Nephron progenitor cell (in vitro differentiated cells): ENCODE measurements around the gene UBAC2.

Experiments
- DNase-seq: peaks from one replicate; pipeline ENCODE4 v3.0.0; 2021
- H3K27ac Mint-ChIP-seq: 2 replicates; pipeline ENCODE4 v1.8.0; 2021; ENCODE audit warnings: mild to moderate bottlenecking, moderate library complexity, mixed read lengths
- H3K27me3 Mint-ChIP-seq: 2 replicates; pipeline ENCODE4 v1.8.0; 2021; ENCODE audit warnings: mild to moderate bottlenecking, low read depth, mixed read lengths; ENCODE audit not compliant: poor library complexity
- H3K36me3 Mint-ChIP-seq: 2 replicates; pipeline ENCODE4 v1.8.0; 2021; ENCODE audit warnings: low read depth, mixed read lengths
- H3K4me1 Mint-ChIP-seq: 2 replicates; pipeline ENCODE4 v1.8.0; 2021; ENCODE audit warnings: mixed read lengths
- H3K4me3 Mint-ChIP-seq: 2 replicates; pipeline ENCODE4 v1.8.0; 2021; ENCODE audit warnings: mild to moderate bottlenecking, moderate library complexity, mixed read lengths
- H3K9me3 Mint-ChIP-seq: 2 replicates; pipeline ENCODE4 v1.8.0; 2021; ENCODE audit warnings: mild to moderate bottlenecking, moderate library complexity, mixed read lengths
- CTCF ChIP-seq: fragments of 200-600 bp; sonication (generic); IDR thresholded peaks from 2 replicates; pipeline ENCODE4 v1.5.0; 2021; ENCODE audit warnings: antibody characterized with exemption

UBAC2 gene

GRCh38 chr13:99431927-99432608, 231.4 kb downstream of the UBAC2 start:
- Mint-ChIP-seq H3K9me3 (peaks cover 29% of the 10 kb centered on the region), H3K36me3 (no peaks in the 10 kb centered on the region), H3K4me1 (peaks cover 22% of the 10 kb centered on the region), H3K27ac (peak overlapping the region; percentile 55), H3K27me3 (peaks cover 5% of the 10 kb centered on the region), H3K4me3 (peak overlapping the region; percentile 53)
- no peak for DNase-seq
- TF ChIP-seq CTCF = no peak

DNA sequence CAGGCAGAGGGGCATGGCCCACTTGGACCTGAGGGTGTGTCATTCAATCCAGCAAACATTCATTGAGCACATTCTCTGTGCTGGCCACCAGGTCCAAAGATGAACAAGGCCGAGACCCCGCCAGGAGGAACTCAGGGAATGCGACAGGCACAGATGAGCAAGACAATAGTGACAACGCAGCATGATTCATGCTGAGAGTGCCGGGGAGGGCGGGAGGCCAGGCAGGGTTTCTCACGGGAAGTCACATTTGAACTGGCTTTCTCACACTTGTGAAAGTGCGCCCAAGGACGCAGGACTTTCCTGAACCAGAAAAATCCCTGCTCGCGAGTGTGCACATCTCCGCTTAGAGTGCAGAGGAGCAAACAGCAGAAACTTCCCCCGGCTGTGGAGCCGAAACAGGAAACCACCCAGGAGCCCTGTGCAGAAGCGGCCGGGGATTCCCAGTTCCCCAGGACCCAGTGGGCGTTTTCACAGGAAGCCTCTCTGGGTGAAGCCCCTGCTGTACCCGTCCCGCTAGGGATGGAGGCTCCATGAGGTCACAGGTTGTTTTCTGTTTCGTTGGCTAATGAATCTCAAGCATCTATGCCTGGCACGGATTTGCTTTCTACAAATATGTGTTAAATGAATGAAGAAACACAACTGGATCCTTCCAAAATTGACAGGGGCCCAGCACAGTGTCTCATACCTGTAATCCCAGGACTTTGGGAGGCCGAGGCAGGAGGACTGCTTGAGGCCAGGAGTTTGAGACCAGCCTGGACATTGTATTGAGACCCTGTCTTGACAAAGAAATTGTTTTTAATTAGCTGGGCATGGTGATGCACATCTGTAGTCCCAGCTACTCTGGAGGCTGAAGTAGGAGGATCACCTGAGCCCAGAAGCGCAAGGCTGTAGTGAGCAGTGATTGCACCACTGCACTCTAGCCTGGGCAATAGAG, 232.2 kb downstream of the UBAC2 start:
- peaks cover 22% of the 10 kb centered on the region for H3K4me1 Mint-ChIP-seq
- DNase-seq = peak; percentile 51
- no peak for TF ChIP-seq CTCF
- peak overlapping the region; percentile 53 for H3K4me3 Mint-ChIP-seq
- no peaks in the 10 kb centered on the region for H3K36me3 Mint-ChIP-seq
- H3K27ac Mint-ChIP-seq = peak overlapping the region; percentile 55
- H3K9me3 Mint-ChIP-seq = peaks cover 26% of the 10 kb centered on the region
- peaks cover 7% of the 10 kb centered on the region for H3K27me3 Mint-ChIP-seq

GRCh38 chr13:99433543-99434075, 233.0 kb downstream of the UBAC2 start:
- Mint-ChIP-seq H3K4me3 (no peak overlapping the region), H3K27ac (no peak overlapping the region), H3K36me3 (no peaks in the 10 kb centered on the region), H3K27me3 (peaks cover 8% of the 10 kb centered on the region), H3K4me1 (peaks cover 22% of the 10 kb centered on the region), H3K9me3 (peaks cover 23% of the 10 kb centered on the region)
- no peak for DNase-seq
- no peak for TF ChIP-seq CTCF

DNA sequence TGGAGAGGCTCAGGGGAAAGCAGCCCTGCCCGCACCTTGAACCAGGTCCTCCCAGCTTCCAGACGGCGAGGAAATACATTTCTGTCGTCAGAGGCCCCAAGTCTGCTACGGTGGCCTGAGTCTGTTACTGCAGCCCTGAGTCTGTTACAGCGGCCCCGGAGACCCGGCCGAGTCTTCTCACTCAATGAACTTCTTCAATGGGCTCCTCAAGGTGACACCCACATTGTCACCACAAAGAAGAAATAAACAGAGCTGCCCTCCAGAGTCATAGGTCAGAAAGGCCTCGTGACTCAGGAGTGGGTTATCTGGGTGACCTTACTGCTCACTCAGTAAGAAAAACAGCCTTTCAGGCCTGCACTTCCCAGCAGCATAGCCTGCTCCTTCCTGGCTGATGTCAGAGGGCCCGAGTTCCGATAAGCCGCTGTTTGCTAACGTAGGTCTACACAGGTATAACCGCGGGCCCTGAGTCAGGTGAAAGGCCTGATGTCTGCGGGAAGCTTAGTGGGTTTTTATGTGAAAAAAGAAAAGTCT, 233.7 kb downstream of the UBAC2 start:
- H3K27me3 Mint-ChIP-seq = peaks cover 15% of the 10 kb centered on the region
- no peak overlapping the region for H3K27ac Mint-ChIP-seq
- DNase-seq = no peak
- H3K4me1 Mint-ChIP-seq = peaks cover 22% of the 10 kb centered on the region
- H3K9me3 Mint-ChIP-seq = peaks cover 22% of the 10 kb centered on the region
- TF ChIP-seq CTCF = no peak
- no peaks in the 10 kb centered on the region for H3K36me3 Mint-ChIP-seq
- H3K4me3 Mint-ChIP-seq = no peak overlapping the region

- H3K27me3 Mint-ChIP-seq = peaks cover 22% of the 10 kb centered on the region
- peaks cover 14% of the 10 kb centered on the region for H3K9me3 Mint-ChIP-seq
- no peaks in the 10 kb centered on the region for H3K36me3 Mint-ChIP-seq
- no peak overlapping the region for H3K27ac Mint-ChIP-seq
- no peak for DNase-seq
- no peak overlapping the region for H3K4me3 Mint-ChIP-seq
- no peak for TF ChIP-seq CTCF
- H3K4me1 Mint-ChIP-seq = peaks cover 22% of the 10 kb centered on the region
These were observed 234.5 kb downstream of the UBAC2 start for GRCh38 chr13:99435116-99435515.
